HG03520 (cell line): Measurements from ENCODE around the gene C1orf122.
"Not testable (repeated sequence)": the region's sequence is repeated elsewhere in the genome, so short reads cannot be mapped to it uniquely, and the experiment has no call there.

Source experiments
- ATAC-seq: cut with Tn5 transposase; IDR thresholded peaks from one replicate; pipeline ENCODE4 v1.9.1; 2021; ENCODE audit warnings: mild to moderate bottlenecking, moderate library complexity; ENCODE audit not compliant: unreplicated experiment

Gene C1orf122

GRCh38 chr1:37807555-37808368, at the start of gene C1orf122, which contains the start of gene YRDC:
TSS of gene C1orf122 (plus strand) at chr1:37807790. CDS start at chr1:37808405, 615 bp downstream.
TSS of gene YRDC (minus strand) at chr1:37808208. CDS start at chr1:37808180, 28 bp downstream.
- peak; percentile 80 for ATAC-seq

DNA sequence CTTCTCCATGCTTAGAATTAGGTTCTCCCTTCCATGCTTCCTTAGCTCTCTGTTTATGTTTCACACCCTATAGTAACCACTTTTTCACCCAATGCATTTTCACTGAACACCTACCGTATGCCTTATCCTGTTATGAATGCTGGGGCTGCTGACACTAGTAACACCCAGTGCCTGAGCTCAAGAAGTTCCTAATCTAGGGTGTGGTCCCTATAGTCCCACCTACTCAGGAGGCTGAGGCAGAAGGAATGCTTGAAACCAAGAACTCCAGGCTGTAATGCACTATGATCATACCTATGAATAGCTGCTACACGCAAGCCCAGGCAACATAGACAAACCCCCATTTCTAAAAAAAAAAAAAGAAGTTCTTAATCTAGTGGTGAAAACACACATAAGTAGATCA, 48.1 kb upstream of the C1orf122 start:
- ATAC-seq = no peak

DNA sequence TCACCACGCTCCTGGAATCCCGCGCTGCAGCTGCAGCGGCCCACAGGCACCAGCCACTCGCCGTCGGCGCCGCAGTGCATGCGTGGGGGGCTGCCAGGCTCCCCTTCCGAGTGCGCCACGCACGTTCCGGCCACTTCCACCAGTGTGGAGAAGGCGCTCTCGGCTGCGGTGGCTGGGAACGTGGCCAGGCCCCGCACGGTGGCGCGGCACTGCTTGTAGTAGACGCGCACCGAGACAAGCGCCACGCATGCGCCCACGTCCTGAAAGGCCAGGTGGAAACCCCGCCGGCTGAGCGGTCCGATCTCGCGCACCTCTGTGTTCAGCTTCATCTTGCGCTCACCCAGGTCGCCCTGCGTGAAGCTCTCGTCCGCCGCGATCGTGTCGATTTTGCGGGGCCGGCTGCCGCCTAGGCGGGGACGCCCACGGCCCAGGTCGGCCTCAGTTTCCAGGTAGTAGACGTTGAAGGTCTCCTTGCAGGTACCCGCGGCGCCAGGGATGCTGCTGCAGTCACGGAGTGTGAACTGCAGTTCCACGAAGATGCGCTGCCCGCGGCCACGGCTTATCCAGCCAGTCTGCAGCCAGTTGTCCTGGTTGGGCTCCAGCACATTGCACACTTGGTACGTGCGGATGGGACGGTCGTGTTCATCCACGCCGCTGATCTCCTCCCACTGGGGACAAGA, 46.0 kb upstream of the C1orf122 start:
- no peak for ATAC-seq

GRCh38 chr1:37762516-37762915, 45.1 kb upstream of the C1orf122 start:
- no peak for ATAC-seq

DNA sequence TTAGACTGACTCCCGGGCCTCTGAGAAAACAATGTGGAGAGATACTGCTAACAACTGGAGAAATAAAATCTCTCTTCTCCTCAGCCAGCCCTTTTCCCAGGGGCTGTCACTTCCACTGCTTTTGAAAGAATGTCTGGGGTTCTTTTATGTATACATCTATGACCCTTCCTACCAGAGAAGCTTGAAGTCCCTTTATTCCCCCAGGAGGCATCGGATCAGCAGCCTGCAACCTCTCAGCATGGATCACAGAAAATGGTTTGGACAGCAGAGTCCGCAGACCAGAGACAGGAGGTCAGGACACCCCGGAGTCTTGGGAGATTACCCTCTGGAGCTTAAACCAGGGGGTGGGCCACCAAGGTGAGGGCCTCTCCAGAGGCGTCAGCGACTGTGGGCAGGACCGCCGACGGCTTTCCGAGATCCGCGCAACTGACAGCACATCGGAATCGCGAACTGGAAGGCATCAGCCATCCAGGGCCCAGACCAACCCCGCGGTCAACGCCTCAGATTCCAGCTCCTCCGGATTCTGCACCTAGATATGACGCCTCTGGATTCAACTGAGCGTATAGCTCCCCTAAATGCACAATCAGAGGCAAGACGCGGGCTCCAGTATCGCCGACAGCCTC, 43.7 kb upstream of the C1orf122 start:
- no peak for ATAC-seq

DNA sequence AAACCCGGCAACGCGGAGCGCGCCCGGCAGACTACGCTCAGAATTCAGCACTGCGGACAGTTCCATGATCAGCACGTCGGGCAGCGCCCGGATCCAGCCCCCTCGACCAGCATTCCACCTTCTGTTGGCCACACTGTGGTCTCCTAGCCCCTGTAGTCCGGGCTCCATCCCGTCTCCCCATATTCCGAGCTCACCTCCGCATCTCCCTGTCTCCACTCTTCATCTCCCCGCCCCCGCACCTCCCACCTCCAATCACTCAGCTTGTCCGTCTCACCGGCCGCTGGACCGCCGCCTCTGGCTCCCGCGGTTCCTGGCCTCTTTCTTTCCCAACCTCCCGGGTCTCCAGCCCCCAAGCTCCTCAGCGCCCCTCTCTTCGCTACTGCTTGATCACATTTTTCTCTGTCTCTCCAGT, 43.2 kb upstream of the C1orf122 start:
- no peak for ATAC-seq

DNA sequence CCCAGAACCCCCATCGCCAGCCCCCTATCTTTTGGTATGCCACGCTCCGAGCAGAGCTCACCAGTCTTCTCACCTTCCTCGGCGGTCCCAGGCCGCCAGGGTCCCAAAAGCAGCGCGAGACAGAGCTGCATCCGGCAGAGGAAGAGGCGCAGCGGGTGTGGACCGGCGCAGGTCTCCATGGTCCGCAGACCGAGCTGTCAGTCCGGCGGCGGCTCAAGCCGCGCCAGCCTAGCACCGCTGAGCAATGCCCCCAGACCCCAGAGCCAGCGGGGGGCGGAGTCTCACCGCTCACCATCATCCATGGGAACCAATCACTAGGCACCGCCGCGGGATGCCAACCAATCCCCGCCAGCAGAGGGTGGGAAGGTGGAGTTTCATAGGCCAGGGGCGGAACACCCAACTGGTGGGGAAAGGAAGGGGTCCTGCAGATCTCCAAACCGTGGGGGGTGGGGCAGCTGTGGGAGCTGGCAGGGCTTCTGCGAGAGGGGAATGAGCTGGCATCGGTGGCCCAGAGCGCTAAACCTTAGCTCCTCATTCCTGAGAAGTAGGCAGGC, 42.6 kb upstream of the C1orf122 start, which contains the start of gene EPHA10:
Gene EPHA10, minus strand, starts transcription at position 233 of the 554 bp plus-strand sequence. Its CDS starts 54 bp downstream, at position 179.
- ATAC-seq = no peak

GRCh38 chr1:37765916-37766664, 41.5 kb upstream of the C1orf122 start:
- no peak for ATAC-seq

- no peak for ATAC-seq
Observed at GRCh38 chr1:37767488-37767887, 40.1 kb upstream of the C1orf122 start.

GRCh38 chr1:37771440-37771839, 36.1 kb upstream of the C1orf122 start:
- not testable (repeated sequence) for ATAC-seq

- ATAC-seq = no peak
Observed at GRCh38 chr1:37776946-37777516, 30.6 kb upstream of the C1orf122 start.

DNA sequence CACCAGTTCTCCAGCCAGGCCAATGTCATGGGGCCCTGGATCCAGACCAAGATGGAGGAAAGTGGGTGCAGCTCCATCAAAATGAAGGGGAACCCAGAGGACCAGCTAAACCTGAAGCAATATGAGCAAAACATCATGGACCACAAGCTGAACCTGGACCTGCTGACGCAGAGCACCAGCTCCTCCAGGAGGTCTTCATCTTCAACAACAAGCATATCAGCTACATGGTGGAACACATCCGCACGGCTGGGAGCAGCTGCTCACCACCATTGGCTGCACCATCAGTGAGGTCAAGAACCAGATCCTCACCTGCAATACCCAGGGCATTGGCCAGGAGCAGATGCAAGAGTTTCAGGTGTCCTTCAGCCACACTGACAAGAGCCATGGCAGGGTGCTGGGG, 28.9 kb upstream of the C1orf122 start:
- no peak for ATAC-seq

DNA sequence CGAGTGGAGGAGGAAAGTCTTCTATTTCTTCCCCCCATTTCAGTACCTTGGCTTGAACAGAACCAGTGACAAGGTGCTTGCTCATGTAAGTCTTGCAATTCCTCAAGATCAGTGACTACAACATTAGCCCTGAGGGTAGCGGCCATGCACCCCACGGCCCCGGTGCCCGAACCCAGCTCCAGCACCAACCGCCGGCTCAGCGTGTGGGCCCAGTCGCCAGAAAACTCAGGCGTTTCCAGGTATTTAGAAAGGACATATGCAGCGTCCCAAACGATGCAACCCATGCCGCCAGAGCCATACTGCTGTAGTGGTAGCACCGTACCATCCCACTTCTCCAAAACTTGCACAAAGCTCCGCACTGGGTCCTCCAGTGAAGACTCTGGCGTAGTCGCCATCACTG, 25.1 kb upstream of the C1orf122 start:
- ATAC-seq = no peak

DNA sequence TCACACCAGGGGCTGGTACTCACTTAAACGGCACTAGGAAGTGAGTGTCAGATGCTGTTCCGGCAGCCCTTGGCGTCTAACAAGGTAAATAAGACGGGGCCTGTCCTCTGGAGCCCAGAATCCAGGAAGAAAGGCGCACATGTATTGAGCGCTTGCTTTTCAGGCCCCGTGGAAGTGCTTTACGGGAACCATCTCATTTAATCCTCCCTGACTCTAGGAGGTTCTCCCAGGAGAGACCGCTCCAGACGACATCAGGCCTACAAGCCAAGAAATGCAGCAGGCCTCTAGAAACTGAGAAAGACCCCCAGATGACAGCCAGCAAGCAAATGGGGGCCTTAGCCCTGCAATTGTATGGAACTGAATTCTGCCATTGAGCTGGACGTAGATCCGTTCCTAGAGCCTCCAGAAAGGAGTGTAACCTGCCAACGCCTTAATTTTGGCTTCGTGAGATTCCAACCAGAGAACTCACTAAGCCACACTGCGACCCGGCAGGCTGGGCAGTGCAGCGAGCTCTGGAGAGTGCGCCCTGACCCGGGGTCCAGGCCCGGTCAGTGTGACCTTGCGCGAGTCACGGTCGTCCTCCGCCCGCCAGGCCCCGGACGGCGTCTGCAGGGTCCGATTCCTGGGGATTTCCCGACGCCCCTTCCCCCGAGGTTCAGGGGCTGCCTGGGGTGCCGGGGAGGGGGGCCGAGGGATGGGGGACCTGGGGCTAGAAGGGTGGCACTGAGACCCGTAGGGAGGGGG, 14.5 kb upstream of the C1orf122 start:
- no peak for ATAC-seq

- ATAC-seq = peak; percentile 54
Observed at GRCh38 chr1:37793773-37794371, 13.7 kb upstream of the C1orf122 start, which contains the start of gene MANEAL. TSS of gene MANEAL (plus strand) at chr1:37793847. CDS start at chr1:37794183, 336 bp downstream.

GRCh38 chr1:37794372-37795339, 12.9 kb upstream of the C1orf122 start:
- ATAC-seq = no peak

DNA sequence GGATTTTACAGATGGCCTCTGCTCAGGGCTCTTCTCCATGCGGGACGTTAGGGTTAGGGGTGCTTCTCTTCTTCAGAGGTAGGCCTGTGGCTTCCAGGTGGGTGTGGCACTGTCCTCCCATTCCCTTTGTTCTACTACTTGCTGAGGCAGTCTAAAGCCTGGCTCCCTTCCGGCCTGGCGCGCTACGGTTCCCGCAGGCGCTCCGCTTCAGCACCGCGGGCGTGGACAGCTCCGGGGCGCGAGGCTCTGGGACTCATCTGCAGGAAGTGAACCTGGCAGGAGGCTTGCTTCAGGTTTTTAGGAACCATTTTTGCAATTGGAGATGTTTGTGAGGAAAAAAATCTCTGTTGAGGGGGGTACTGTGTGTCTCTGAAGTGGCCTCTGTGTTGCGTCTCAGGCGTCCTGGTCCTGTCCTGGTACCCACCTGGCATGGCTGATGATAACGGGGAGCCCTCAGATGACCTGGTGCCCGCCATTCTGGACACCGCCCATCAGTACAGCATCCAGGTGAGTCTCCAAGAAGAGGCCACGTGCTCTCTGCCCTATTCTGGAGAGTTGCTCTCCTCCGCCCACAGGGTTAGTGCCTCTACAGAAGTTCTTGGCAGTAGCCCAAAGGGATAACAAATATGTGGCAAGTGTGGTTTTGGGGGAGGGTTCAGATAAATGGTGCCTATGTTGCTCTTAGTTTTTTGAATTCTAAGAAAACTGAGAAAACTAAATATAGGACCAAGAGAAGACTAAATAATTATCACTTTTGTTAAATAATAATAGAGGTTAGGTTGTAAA, 12.1 kb upstream of the C1orf122 start:
- no peak for ATAC-seq
